NCI-H748 (cell line): ENCODE data around the gene CNNM3.

Source experiments
- DNase-seq: peaks from one replicate; lab custom pipeline; 2025; ENCODE audit not compliant: unreplicated experiment; lab: John Stamatoyannopoulos, UW

CNNM3 gene

GRCh38 chr2:96816836-96817702 lies 1.0 kb downstream of the CNNM3 start:
- peak; percentile 49 for DNase-seq

GRCh38 chr2:96817882-96818281 lies 1.8 kb downstream of the CNNM3 start:
- DNase-seq = no peak

DNA sequence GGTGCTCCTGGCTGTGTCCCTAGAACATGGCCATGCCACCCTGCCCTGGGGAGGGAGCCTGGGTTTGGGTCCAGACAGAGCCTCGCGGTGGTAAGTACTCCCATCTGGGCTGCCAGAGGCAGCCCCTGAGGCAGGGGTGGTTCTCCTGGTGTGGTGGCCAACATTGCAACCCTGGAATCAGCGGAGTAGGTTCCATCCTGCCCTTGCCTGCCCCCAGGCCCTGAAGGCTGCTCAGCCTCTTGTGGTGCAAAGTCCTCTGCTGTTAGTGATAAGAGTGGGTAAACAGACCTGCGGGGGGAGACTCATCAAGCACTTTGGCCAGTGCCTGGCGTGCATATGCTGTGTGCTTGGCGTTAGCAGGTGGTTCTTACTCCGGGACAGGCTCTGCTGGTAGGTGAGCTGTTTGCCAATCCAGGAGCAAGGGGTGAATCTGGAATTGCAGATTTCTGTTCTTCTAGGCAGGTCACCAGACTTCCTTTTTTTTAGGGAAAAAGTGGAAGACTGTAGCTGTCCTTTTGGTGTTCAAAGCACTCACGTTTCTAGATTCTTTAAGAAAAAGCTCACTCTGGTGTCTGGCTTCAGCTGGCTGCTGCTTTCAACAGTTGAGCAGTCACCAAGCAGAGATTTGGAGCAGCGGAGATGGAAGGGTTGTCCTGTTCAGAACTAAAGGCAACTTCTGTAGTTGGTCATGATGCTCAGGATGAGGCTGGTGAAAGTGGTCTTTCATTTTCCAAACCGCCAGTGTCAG lies 3.2 kb downstream of the CNNM3 start:
- DNase-seq = peak; percentile 36

DNA sequence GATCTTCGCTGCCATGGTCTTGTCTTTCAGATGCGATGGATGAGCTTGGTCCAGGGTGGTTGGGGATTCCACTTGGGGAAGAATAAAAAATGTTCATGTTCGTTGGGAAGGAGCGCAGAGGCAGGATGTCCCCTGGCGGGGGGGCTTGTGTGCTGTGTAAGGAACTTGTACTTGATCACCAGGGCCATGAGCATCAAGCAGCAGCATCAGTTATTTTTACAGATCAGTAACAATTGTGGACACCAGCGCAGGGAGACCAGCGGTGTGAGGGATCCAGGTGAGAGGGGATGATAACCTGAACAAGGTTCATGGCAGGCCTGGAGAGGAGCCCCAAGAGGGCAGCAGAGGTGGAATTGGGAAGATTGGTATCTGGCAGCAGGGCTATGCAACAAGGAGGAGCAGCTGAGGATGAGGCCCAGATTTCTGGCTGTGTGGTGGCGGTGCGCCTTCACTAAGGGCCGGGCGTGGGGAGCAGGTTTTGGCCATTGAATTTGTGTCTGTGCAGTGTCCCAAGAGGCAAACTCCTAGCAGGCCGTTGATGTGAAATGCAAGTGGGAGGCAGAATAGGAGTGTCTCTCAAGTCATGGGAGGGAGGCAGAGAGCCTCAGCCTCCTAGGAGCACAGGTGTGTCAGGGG lies 3.9 kb downstream of the CNNM3 start:
- DNase-seq = no peak

DNA sequence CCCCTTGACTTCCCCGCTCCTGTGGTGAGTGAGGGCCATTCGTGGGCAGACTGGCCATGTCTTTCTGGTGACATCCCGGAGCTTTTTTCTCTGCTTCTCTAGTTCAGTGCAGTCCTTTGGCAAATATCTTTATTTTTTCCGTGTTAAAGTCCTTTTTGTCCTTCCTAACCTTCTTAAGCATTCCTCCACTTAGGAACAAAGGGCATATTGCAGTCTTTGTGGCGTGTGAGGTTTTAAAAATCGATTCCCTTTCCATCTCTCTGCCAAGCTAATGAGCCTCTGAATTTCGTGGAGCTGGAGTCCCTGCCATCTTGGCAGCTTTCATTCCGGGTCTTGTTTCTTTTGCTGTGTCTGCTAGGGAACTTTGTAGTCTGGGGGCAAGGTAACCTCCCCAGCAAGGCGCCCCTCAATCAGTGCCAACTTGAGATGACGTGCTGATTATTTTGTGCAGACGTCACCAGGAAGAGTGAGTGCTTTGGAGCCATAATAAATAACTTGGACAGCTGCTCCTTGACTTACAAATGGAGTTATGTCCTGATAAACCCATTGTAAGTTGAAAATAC lies 5.1 kb downstream of the CNNM3 start:
- DNase-seq = no peak

- no peak for DNase-seq
Measured at GRCh38 chr2:96822786-96823185, 6.7 kb downstream of the CNNM3 start.

DNA sequence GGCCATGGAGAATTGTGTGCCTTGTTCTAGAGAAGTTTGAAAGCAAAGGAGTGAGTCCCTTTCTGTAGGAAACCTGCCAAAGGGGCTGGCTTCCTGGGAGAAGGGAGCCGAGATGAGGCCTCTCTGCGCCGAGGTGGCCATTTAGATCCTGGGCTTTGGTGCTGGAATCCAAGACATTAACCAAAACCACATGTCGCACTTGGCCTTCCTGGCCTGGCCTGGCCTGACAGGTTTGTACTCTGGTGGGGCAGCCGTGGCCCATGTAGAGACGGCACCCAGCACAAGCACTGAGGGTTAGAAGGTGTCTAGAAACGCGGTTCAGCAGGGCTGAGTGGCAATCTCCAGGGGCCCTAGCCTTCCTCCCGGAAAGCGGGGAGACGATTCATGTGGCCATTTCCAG lies 7.1 kb downstream of the CNNM3 start:
- no peak for DNase-seq

DNA sequence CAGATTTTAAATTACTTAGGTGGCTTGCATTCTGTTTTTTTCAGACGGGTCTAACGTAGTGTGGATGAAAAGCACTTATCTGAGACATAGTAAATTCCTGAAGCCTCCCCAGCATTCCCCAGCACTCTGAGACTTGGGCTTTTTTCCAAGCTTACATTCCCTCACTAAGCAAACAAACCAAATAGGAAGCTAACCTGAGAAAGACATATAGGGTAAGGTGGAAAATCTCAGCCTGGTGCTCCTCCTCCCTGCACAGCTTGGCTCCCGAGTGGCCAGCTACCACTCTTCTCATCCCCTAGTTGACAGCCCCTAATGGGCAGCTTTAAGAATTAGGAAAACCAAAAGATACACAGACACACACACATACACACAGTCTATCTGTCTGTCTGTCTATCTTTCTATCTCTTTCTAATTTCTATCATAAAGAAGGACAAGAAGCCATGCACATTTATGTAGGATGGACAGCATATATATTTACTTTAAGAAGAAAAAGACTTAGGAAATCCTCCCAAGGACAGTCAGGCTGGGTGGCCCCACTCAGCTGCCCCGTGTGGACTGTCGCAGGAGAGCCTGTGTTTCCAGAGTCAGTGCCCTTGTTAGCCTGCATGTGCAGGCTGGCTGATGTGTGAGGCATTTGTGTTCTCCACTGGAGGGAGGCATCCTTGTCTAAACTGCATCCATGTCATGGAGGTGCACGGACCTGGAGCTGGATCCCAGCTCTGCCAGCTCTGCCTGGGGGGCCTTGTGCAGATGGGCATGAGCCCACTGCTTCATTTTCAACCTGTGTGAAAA lies 8.2 kb downstream of the CNNM3 start:
- no peak for DNase-seq

DNA sequence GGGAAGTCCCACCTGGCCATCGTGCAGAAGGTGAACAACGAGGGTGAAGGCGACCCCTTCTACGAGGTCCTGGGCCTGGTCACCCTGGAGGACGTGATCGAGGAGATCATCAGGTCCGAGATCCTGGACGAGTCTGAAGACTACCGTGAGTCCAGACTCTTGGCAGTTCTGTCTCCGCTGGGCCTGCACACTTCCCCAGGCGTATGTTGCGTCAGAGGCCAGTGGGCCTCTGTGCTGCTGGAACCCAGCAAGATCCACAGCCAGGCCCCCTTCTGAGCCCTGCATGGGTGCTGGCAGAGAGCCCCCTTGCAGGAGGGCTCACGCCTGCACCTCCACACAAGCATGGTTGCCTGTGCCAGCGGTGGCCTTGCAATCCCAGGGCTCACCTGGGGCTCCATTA lies 9.0 kb downstream of the CNNM3 start:
- no peak for DNase-seq

GRCh38 chr2:96826546-96827278 lies 10.6 kb downstream of the CNNM3 start:
- no peak for DNase-seq

- DNase-seq = no peak
Measured at GRCh38 chr2:96828436-96828835, 12.4 kb downstream of the CNNM3 start.

DNA sequence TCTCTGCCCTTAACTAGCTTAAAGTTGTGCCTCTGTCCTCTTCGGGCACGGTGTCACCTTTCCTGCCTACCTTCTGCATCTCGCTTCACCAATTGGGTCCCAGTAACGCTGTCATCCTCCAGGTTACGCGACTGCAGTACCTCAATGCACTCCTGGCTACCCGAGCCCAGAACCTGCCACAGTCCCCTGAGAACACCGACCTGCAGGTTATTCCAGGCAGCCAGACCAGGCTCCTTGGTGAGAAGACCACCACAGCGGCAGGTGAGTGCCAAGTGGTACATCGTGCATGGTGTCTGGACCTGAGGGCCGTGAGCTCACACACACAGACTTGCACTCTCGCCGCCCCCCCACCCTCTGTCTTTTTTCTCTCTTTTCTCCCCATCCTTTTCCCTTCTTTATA lies 12.8 kb downstream of the CNNM3 start:
- DNase-seq = no peak

DNA sequence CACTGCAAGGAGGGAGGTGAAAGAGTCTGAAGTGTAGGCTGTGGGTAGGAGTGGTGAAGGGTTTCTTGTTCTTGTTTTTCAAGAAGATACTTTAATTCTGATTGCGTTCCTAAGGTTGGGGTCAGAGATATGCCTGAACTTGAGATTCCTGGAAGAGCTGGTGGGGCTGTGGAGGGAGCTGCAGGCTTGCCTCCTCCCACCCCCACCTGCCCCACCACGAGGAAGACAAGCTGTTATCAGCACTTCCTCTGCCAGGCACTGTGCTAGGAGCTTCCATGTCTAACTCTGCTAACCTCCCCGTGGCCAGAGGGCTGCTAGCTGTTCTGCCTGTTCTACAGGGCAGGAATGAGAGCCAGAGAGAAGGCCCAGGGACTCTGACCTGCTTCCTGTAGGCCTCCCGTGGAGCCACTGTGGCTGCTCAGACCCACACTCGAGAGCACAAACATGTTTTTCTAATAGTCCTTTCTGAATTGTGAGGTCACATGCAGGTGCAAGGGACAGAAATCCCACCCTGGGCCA lies 14.0 kb downstream of the CNNM3 start:
- no peak for DNase-seq

- DNase-seq = no peak
Measured at GRCh38 chr2:96831679-96832078, 15.6 kb downstream of the CNNM3 start.

DNA sequence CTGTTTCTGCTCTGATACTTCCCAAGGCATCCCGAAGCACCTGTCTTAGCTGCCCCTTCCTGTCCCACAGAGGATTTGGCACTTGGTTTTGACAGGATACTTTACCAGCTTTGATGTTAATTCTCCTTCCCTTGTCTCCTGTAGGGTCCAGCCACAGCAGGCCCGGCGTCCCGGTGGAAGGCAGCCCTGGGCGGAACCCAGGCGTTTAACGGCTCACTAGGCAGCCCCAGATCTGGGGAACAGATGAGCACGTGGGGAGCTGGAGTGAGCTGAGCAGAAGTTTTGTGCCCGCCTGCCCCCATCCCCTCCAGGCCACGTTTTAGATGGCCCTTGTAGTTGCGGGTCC lies 16.3 kb downstream of the CNNM3 start:
- no peak for DNase-seq

DNA sequence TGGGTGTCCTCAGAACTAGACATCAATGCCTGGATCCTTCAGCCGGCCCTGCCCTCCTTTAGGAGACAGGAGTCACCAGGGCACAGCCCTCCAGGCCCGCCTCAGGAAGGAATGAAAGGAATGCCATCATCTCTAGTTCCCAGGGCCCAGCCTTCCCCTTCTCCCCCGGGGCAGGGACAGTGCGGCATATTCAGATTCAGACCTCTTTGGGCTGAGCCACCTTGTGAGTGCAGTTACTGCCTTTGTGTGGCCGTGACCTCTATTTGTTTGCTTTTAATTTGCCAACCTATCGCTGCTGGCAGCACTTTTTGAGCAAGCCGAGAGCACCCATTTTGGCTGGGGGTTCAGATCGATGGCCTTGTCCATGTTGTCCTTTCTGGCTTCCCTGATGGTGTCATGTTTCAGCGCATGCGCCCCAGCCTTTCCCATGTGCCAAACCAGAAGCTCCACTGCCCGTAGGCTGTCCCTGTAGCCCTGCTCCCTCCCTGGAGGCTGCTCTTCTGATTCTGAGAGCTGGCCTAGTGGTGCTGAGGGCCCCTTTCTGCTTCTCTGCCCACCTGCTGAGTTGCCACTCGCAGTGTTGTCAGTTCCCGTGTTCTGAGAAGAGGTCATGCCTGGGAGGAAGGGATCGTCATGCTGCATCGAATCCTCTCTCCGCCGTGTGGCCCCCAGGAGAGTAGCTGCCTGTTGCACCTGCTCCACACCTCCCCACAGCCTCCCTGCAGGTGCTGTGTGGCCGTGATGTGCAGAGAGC lies 16.9 kb downstream of the CNNM3 start:
- DNase-seq = peak; percentile 5

- DNase-seq = no peak
Measured at GRCh38 chr2:96835830-96836229, 19.8 kb downstream of the CNNM3 start.

DNA sequence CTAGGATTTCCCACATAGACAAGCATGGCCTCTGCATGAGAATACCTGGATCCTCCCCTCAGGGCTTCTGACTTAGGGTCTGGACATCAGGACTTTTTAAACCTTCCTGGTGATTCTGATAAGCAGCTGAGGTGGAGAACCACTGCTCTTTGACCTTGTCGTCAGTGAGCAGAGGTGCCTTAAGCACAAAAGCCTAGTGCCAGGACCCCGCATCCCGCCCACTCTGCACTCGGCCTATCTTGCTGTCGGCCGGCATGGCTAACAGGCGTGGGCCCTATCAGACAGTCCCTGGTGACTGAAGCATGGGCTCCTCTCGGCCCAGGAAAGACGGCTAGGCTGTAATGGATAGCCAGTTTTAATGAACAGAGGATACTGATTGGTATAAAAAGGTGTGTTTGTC lies 21.5 kb downstream of the CNNM3 start:
- DNase-seq = no peak
